RWPE2 (cell line): ENCODE data around the gene TMEM107.
A peak's percentile ranks its signal among the peaks of the same experiment; 100 is the strongest.

Source experiments
- ATAC-seq: fragments of 200-7000 bp; cut with Tn5 transposase; 3 replicates; pipeline ENCODE4 v1.9.1; 2021; ENCODE audit warnings: low read depth
- DNase-seq: peaks from one replicate; pipeline ENCODE4 v3.0.0-alpha.2; 2020; ENCODE audit warnings: low spot score
- H3K27ac ChIP-seq: fragments of 450-650 bp; 2 replicates; pipeline ENCODE4 v1.5.1; 2017; ENCODE audit warnings: mild to moderate bottlenecking; ENCODE audit not compliant: poor library complexity, severe bottlenecking
- H3K27me3 ChIP-seq: fragments of 250-450 bp; sonication (Bioruptor Pico); 2 replicates; pipeline ENCODE4 v1.5.1; 2021; ENCODE audit warnings: mild to moderate bottlenecking, moderate library complexity; ENCODE audit not compliant: insufficient read depth, poor library complexity, severe bottlenecking
- H3K36me3 ChIP-seq: fragments of 250-450 bp; sonication (Bioruptor Pico); 2 replicates; pipeline ENCODE4 v1.5.1; 2020; ENCODE audit warnings: low read depth, mild to moderate bottlenecking, moderate library complexity
- H3K4me1 ChIP-seq: fragments of 250-450 bp; sonication (Bioruptor Pico); 2 replicates; pipeline ENCODE4 v1.5.1; 2021; ENCODE audit warnings: mild to moderate bottlenecking, moderate library complexity; ENCODE audit not compliant: insufficient read depth, poor library complexity, severe bottlenecking
- H3K4me3 ChIP-seq: fragments of 250-450 bp; sonication (Bioruptor Pico); 2 replicates; pipeline ENCODE4 v1.5.1; 2021; ENCODE audit warnings: mild to moderate bottlenecking, moderate library complexity; ENCODE audit not compliant: severe bottlenecking
- H3K9me3 ChIP-seq: fragments of 250-450 bp; sonication (Bioruptor Pico); 2 replicates; pipeline ENCODE4 v1.5.1; 2021; ENCODE audit warnings: mild to moderate bottlenecking, moderate library complexity; ENCODE audit not compliant: severe bottlenecking
- TF ChIP-seq, protein P1 (sequence below): fragments of 450-650 bp; IDR thresholded peaks from one replicate; pipeline ENCODE4 v1.5.1; 2017; ENCODE audit warnings: mild to moderate bottlenecking, moderate library complexity; ENCODE audit not compliant: poor library complexity, severe bottlenecking

The TMEM107 gene

DNA sequence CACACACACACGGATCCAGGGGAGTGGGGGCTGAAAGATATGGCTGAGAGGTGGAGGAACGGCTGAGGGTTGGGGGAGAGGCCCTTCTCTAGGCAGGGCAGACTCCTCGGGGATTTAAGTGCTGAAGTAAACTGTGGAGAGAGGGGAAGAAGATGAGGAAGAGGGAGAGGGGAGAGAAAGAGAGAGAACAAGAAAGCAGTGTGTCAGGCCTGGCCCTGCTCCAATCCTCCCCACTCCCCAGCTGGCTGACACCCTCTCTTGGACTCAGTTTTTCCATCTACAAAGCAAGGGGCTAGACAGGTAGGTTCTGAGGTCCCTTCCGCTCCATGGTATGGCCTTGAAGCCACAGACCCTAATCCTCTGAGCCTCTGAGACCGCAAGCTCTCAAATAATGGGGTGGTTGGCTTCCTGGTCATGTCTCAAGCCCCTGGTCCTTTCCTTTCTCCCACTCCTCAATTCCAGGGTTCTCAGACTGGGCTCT lies 15.4 kb downstream of the TMEM107 start:
- H3K27me3 ChIP-seq: no peaks in the 10 kb centered on the region
- TF ChIP-seq, protein P1, sequence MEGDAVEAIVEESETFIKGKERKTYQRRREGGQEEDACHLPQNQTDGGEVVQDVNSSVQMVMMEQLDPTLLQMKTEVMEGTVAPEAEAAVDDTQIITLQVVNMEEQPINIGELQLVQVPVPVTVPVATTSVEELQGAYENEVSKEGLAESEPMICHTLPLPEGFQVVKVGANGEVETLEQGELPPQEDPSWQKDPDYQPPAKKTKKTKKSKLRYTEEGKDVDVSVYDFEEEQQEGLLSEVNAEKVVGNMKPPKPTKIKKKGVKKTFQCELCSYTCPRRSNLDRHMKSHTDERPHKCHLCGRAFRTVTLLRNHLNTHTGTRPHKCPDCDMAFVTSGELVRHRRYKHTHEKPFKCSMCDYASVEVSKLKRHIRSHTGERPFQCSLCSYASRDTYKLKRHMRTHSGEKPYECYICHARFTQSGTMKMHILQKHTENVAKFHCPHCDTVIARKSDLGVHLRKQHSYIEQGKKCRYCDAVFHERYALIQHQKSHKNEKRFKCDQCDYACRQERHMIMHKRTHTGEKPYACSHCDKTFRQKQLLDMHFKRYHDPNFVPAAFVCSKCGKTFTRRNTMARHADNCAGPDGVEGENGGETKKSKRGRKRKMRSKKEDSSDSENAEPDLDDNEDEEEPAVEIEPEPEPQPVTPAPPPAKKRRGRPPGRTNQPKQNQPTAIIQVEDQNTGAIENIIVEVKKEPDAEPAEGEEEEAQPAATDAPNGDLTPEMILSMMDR: no peak
- H3K9me3 ChIP-seq: no peaks in the 10 kb centered on the region
- H3K27ac ChIP-seq: peak overlapping the region; percentile 73
- no peak for DNase-seq
- peaks cover 31% of the 10 kb centered on the region for H3K36me3 ChIP-seq
- peaks cover 18% of the 10 kb centered on the region for H3K4me1 ChIP-seq
- no peak overlapping the region for H3K4me3 ChIP-seq
- ATAC-seq: no peak

DNA sequence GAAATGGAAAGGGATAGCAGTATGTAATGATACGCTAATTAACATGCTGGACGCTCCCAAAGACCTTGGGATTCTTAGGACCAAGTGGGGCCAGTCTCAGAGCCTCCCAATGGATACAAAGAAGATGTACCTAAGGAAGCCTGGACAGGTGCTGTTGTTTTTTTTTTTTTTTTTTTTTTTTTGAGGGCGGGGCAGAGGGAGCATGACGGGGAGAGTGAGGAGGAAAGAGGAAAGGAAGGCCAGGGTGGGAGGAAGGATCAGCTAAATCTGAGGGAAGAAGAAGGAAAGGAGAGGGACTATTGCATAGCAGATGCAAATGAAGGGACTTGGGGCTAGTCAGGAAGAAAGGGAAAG lies 16.0 kb downstream of the TMEM107 start:
- Histone ChIP-seq H3K9me3 (no peaks in the 10 kb centered on the region), H3K27me3 (no peaks in the 10 kb centered on the region), H3K27ac (peak overlapping the region; percentile 73), H3K36me3 (peaks cover 37% of the 10 kb centered on the region), H3K4me3 (no peak overlapping the region), H3K4me1 (peaks cover 18% of the 10 kb centered on the region)
- DNase-seq (no peak), ATAC-seq (no peak)
- TF ChIP-seq, protein P1: no peak

DNA sequence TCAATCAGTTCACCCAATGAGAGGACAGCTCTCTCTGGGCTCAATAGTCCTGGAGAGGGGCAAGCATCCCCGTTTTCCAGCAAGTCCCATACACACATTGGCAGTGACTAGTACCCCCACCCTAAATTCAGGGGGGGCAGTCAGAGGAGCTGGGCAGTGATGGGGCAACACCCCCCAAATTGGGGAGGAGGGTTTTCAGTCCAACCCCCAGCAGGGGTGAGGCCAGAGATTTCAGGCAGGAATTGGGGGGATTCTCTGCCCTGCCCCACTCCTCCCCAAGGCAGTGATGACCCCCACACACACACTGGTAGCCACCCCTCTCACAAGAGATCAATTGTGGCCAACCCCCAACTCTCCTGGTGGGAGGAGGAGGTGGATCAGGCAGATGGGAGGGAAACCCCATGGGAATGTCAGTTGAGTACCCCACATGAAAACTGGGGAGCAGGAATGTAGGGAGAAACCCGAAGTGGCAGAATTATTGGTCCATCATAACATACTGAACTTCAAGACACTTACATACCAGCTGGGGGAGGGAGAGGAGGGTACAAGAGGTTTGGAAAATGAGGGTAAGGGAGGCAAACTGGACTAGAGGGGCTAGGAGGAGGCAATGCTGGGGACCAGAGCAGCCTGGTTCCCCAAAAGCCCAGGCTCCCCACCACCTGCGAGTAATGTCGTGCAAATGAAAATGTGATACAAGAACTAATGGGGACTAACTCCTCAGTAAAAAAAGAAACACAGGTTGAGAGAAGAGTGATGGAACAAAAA lies 16.5 kb downstream of the TMEM107 start:
- ATAC-seq: no peak
- TF ChIP-seq, protein P1: no peak
- Histone ChIP-seq H3K36me3 (peaks cover 43% of the 10 kb centered on the region), H3K27me3 (no peaks in the 10 kb centered on the region), H3K4me1 (peaks cover 18% of the 10 kb centered on the region), H3K27ac (peak overlapping the region; percentile 73), H3K4me3 (no peak overlapping the region), H3K9me3 (no peaks in the 10 kb centered on the region)
- no peak for DNase-seq

DNA sequence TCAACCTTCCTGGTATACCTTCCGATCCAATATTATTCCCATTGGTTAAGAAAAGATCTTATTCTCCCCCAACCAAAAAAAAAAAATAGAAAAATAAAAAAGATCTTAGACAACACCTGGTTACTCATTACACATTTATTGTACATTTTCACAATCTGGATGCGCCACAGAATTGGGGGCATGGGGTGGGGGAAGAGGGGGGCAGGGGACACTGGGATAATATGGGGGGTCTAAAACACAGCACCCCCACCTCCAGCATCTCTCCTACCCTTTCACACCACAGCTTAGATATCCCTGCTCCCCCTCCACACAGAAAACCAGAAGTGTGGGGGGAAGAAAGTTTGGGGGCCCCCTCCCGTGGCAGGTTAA lies 17.2 kb downstream of the TMEM107 start:
- no peak overlapping the region for H3K4me3 ChIP-seq
- no peak overlapping the region for H3K27ac ChIP-seq
- TF ChIP-seq, protein P1: peak; percentile 48
- peaks cover 45% of the 10 kb centered on the region for H3K36me3 ChIP-seq
- no peak for DNase-seq
- no peak for ATAC-seq
- no peaks in the 10 kb centered on the region for H3K27me3 ChIP-seq
- H3K9me3 ChIP-seq: no peaks in the 10 kb centered on the region
- H3K4me1 ChIP-seq: peaks cover 13% of the 10 kb centered on the region
